Measurements from ENCODE around the gene IGF1R.
A peak's percentile ranks its signal among the peaks of the same experiment; 100 is the strongest.

Gene IGF1R

DNA sequence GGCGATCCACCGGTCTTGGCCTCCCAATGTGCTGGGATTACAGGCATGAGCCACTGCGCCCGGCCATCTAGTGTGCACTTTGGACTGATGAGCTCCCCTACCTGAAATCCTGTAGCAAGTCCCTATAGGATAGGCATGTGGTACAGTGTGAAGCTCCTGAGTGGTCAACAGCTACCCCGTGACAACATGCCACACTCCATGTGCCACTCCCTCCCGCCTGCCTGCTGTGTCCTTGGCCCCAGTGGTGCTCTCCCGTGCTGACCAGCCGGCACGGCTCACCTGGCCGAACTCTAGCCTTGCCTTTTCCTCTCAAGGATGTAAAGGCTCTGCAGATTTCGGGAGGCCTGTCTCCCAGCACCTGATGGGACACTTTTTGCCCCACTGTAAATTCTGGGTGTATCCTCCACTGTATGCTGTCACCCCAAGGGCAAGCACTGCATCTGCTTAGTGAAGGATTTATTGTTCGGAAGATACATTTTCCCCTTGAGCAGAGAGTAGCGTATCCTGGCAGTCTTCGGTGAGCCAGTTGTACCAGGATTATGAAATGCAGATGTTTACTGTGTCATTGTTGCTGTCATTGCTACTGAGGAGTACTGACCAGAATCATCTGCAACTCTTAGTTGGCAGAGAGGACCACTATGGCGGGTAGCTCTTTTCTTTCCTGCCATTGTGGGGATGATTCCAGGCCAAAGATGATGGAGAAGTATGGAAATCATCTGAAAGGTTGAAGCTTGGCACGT lies 64.7 kb downstream of the IGF1R start:
- DNase-seq, result no peak

- no peak for DNase-seq
Observed at GRCh38 chr15:98713585-98714001, 65.3 kb downstream of the IGF1R start.

DNA sequence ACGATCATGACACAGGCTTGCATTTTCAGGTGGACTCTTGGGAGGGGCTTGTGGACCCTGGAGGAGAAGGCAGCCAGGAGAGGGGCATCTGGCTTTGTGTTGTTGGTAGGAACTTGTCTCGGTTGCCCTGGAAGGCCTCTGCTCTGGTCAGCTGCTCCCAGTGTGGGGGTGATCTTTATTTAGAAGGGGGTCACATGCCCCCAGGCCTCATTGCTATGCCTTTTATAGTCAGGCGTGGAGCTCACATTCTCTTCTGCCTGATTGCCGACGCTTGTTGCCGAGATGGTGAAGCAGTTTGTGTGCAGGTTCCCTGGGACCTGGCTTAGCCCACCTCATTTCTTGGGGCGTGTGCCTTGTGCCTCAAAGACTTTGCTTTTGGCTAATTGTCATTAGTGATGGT lies 66.6 kb downstream of the IGF1R start:
- no peak for DNase-seq

DNA sequence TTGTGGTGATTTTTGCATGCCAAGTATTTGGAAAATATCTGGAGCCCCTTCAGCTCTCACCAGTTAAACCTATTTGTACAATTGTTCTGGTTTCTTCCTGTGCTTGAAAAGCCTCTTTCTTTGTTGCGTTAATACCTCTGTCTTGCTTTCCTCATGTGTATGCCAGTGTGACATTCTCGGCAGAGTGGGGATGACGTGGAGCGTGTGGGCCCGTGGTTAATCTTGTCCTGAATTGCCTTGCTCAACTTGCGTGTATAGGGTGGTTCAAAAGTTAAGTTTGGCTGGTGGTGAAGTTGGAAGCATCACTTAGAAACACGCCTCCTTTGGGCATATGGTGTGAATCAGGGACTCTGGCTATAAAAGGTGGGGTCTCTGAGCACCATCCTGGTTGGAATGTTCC lies 67.1 kb downstream of the IGF1R start:
- DNase-seq, result no peak

DNA sequence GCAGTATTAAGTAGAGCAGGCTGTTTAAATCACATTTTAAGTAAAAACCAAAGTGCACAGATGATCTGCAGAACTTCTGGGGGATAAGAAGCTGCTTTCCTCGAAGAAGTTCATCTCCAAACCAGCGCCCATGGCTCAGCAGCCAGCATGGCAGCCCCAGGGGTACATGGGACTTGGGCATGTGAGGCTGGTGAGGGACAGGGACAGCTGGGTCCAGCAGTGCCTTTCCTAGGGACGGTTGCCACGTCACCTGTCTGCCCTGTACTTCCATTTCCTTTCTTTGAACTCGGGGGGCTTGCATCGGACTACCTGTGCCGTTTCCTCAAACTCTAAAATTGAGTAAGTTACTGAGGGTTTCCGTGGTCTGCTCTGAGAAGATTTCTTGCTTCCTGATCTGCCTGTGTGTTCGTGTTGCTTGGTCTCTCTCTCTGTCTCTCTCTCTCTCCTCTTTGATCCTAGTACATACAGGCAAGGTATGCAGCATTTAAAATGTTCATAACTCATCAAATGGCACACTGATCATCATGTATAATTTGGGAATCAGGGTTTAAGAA lies 67.6 kb downstream of the IGF1R start:
- DNase-seq, result no peak

DNA sequence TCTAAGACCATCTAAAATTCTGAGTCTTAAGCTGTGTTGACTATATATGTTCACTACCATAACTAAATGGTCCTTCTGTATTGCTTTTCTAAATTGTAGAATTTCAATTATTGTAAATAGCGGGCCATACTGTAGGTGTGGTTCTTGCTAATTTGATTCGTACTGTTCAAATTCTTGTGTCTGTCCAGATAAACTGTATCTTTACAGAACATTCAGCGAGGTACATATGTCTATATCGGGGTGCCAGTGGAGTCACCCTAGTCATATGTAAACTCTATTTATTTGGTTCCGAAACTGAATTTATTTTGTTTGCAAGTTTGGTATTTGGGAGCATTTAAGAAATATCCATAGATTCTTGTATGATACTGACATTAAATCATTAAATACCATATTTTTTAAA lies 69.0 kb downstream of the IGF1R start:
- no peak for DNase-seq

GRCh38 chr15:98717942-98718341 lies 69.6 kb downstream of the IGF1R start:
- no peak for DNase-seq

- DNase-seq, result no peak
Observed at GRCh38 chr15:98718426-98719136, 70.2 kb downstream of the IGF1R start.

GRCh38 chr15:98719137-98719740 lies 70.9 kb downstream of the IGF1R start:
- peak; percentile 21 for DNase-seq

DNA sequence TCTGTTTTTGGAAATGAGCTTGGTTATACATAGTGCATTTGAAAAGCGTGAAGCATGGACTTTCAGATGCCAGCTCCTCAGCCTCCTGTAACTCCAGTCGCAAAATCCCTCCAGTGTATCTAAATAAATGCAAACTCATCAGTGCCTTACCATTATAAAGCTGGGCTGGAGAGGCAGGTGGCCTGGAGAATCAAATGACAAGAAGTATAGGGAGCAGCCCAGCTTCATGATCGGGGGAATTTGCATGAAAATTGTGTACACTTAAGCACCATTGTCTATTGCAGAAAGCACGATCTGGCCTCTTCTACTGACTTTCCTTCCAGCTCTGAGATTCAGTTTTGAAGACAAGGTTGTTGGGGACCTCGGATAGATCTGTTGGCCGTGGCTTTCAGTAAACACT lies 71.7 kb downstream of the IGF1R start:
- DNase-seq, result no peak

DNA sequence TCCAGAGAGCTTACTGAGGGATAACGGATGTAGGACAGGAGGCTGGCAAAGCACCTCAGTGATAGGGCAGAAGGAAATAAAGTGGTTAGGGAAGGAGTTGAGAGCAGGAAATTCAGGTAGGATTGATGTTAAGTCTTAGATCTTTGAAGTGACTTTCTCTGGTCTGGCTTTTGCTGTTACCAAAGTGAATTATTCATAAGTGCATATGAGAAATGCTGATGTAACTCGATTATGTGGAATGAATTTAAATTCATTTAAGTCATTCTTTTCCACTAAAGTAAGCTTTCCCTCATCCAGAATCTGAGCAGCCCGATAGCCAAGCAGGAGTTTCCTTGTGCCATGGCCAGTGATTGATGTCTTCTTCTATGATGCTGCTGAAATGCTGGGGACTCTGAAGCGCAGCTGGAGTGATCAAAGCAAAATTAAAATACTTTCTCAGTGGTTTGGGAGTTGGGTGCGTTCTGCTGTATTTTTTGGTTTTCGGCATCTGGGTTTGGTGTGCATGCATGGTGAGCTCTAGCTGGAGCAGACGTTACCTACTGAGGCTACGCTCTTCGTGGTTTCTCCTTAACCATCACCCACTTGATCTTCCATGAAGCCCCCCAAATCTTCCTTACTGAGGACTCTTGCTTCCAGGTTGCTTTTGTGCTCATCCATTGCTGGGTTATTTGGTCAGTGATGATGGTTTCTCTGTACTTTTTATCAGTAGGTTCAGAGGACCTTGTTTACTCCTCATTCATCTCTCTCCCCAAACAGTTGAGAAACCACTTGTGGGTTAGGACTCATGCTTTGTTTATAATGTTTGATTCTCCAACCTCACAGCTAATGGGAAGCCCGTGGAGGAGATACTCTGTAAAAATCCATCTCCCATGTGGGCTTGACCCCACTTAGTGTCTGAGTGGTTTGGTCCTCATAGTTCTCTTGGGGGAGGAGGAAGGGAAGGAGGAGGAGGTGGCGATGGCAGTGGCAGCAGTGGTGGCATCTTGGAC lies 72.5 kb downstream of the IGF1R start:
- no peak for DNase-seq

DNA sequence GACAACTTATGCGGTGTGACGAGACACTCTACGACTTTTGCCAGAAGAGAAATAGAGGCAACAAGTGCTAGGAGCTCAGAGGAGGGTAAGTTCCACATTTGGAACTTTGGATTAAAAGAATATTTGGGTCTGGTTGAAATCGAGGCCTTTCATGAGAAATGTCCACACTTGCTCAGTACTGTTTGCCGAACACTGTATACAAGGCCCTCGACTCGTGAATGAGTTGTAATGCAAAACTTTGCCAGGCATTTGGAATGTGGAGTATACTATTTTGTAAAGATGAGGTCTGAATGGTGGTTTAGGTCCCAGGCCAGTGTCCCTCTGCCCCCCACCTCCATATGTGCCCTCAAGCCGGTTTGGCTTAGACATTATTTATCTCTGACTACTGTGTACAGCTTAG lies 73.9 kb downstream of the IGF1R start:
- DNase-seq, result no peak

DNA sequence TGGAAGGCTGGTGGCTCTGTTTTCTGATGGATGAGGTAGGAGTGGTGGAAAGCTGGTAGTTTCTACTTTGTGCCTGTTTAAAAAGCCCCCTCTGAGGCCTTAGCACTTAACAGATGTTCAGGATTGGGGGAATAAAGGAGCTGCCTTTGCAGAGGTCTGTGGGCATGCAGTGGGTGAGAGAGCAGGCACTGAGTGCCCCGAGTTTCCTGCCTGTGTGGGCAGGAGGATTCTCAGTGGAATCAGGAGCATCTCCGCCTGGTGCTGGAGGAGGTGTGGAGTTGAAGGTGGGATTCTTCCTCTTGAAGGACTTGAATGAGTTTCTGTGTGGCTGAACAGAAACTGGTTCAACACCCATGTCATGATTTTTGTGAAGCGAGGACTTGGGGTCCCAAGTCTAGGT lies 74.3 kb downstream of the IGF1R start:
- no peak for DNase-seq

DNA sequence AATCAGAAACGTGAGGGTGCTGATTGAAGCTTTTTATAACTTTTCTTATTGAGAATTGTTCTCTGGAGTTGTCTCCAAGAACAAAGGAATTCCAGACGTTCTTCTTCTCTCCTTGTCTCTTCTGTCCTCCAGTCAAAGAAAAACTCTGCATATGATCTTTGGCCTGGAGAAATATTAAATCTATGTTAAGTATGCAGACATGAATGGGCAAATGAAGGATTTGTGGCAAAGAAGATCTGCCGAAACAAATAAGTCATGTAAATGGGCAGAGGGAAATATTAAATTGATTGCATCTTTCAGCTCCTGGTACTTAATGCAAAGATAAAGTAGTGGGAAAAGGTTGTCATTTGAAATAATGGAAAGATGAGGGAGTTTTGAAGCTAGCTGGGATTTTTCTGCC lies 74.9 kb downstream of the IGF1R start:
- no peak for DNase-seq

DNA sequence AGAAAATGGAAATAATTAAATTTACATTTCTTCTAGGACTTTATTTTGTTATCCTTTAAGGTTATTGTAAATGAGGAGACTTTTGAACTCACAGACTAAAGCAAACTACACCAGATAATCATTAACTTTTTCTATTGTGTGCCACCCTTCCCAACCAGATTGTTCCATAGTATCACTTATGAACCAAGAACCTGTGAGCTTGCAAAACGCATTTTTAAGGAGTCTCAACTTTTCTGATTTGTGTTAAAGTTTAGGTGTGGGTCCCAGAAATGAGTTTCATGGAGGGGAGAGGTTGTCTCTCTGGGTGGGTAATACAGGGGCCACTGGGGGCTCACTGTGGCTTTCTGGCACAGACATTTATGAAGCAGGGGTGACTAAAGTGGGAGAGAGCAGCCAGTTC lies 75.7 kb downstream of the IGF1R start:
- no peak for DNase-seq

DNA sequence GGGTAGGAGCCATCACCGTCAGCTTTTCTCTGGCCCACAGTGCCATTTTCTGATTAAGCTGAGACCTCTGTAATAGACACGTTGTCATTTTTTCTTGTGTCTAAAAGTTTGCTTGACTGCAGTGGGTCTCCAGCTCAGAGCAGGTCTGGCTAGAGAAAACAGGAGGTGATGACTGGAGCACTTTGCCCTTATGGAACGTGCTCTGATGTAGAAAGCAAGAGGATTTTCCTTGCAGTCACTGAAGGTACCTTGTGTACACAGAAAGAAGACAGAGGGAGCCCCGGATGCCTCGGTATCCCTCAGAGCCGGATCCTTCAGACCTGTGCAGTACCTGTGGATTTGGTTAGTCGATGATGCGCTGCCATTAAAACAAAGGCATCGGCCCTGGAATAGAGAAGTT lies 76.2 kb downstream of the IGF1R start:
- no peak for DNase-seq

DNA sequence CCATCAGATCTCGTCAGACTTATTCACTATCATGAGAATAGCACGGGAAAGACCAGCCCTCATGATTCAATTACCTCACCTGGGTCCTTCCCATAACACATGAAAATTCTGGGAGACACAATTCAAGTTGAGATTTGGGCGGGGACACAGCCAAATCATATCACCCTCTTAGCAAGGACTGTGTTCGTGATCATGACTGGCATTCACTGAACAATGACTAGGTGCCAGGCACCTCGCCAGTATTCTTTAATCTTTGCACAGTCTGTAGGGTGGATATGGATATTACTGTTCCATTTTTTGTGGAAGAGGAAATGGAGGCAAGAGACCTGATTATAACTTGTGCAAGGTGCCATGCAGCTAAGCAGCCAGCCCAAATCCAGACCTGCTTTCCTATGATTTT lies 77.5 kb downstream of the IGF1R start:
- DNase-seq, result no peak

GRCh38 chr15:98727115-98728040 lies 79.0 kb downstream of the IGF1R start:
- DNase-seq, result peak; percentile 95

- no peak for DNase-seq
Observed at GRCh38 chr15:98728082-98728810, 79.9 kb downstream of the IGF1R start.

GRCh38 chr15:98728811-98729160 lies 80.4 kb downstream of the IGF1R start:
- DNase-seq, result no peak

Data from fibroblast of skin of right quadriceps (primary cell).